ENCODE measurements around the gene SMIM20.

DNA sequence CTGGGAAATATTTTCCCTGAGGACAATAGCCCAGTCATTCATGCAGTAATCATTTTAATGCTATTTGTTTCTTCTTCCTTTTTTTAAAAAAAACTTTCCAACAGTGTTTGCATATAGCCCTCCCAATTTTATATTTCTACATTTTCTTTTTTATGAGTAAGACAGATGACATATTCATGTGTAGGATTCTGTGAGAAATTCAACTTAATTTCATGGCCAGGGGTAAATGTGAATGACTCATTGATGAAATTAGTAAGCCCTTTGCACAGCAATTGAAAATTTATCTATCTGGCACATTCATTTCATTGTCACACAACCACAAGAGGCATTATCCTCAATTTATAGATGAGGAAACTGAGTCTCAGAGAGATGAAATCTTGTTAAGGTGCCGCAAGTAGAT, 13.7 kb upstream of the SMIM20 start:
- TF ChIP-seq GATA3 (IDR thresholded peaks at IDR 0.05; ENCODE audit: low read depth, low read length) (no peak), GATA2 (IDR thresholded peaks at IDR 0.05; ENCODE audit: low read depth, low read length) (no peak)

All from SH-SY5Y (cell line).